Measurements from ENCODE around the gene CABLES1. TPM values are rescaled to one million over a fixed set of nuclear protein-coding genes. Genes with fewer than 3 reads are reported as not detected.

Gene CABLES1
- total RNA-seq, 1 donor from 2014 or later = 39.3 TPM

DNA sequence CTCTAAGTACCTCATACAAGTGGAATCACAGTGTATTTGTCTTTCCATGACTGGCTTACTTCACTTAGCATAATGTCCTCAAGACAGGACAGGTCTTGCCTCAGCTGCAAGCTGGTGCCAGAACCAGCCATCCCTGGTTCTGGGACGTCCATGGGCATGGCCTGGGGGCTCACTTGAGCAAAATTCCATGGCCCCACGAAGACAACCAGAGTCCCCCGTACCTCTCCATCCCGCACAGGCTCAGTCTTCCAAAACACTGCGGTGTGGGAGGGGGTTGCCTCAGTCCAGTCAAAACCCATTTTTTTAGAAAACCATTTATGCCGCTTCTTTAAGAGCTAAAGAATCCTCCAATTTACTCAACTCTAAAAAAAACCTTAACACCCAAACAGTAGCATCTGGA, 21.7 kb upstream of the CABLES1 start:
- DNase-seq (ENCODE audit: extremely low spot score in 2 of 2) = no peak
- intact Hi-C loops (cut with DNase I) = no loop called here
- Histone ChIP-seq H3K36me3 (no peaks in the 10 kb centered on the region), H3K4me1 (peaks cover 18% of the 10 kb centered on the region), H3K9me3 (no peaks in the 10 kb centered on the region), H3K4me3 (no peak overlapping the region), H3K27me3 (no peaks in the 10 kb centered on the region), H3K27ac (no peak overlapping the region)
- TF ChIP-seq POLR2AphosphoS5 (IDR thresholded peaks at IDR 0.05; ENCODE audit: insufficient read depth in 1 of 2, low read depth in 1 of 2) (no peak), POLR2A (IDR thresholded peaks at IDR 0.05) (no peak)
- TF ChIP-seq, protein P1, sequence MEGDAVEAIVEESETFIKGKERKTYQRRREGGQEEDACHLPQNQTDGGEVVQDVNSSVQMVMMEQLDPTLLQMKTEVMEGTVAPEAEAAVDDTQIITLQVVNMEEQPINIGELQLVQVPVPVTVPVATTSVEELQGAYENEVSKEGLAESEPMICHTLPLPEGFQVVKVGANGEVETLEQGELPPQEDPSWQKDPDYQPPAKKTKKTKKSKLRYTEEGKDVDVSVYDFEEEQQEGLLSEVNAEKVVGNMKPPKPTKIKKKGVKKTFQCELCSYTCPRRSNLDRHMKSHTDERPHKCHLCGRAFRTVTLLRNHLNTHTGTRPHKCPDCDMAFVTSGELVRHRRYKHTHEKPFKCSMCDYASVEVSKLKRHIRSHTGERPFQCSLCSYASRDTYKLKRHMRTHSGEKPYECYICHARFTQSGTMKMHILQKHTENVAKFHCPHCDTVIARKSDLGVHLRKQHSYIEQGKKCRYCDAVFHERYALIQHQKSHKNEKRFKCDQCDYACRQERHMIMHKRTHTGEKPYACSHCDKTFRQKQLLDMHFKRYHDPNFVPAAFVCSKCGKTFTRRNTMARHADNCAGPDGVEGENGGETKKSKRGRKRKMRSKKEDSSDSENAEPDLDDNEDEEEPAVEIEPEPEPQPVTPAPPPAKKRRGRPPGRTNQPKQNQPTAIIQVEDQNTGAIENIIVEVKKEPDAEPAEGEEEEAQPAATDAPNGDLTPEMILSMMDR (IDR thresholded peaks at IDR 0.05) = no peak

DNA sequence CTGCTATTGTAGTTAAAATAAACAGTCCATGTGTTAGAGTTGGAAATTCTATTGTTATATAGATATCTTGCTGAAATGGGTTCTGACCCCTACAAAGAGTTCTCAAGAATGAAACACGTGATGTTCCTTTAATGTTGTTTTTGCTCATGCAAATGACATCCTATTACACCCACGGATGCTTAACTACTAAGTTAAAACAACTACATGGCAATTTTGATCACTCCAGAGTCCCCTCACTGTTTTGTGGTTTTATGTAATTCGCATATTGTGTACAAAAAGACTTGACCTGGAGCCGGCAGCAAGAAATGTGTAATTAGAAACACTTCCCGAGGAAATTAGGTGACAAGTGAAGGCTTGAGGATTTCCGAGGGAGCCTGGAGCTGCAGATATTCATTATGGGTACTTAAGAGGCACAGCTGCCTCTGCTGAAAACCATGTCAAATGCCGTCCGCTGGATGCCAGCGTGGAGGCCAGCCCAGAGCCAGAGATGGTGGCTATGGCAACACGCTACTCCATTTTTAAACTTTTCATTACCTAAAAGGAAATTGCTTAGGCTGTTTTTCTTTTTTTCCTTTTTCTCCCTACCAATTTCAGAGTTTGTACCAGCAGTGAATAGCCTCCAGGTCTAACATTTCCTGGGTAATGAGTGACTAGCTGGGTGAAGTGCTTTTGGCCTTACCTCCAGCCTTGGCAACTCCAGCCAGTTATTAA, 21.0 kb upstream of the CABLES1 start:
- intact Hi-C loops (cut with DNase I) = no loop called here
- DNase-seq (ENCODE audit: extremely low spot score in 2 of 2) = no peak
- Histone ChIP-seq H3K36me3 (no peaks in the 10 kb centered on the region), H3K27me3 (no peaks in the 10 kb centered on the region), H3K27ac (no peak overlapping the region), H3K9me3 (no peaks in the 10 kb centered on the region), H3K4me1 (peaks cover 18% of the 10 kb centered on the region), H3K4me3 (no peak overlapping the region)
- TF ChIP-seq POLR2AphosphoS5 (IDR thresholded peaks at IDR 0.05; ENCODE audit: insufficient read depth in 1 of 2, low read depth in 1 of 2) (no peak), POLR2A (IDR thresholded peaks at IDR 0.05) (no peak)
- TF ChIP-seq, protein P1 (IDR thresholded peaks at IDR 0.05) = no peak

DNA sequence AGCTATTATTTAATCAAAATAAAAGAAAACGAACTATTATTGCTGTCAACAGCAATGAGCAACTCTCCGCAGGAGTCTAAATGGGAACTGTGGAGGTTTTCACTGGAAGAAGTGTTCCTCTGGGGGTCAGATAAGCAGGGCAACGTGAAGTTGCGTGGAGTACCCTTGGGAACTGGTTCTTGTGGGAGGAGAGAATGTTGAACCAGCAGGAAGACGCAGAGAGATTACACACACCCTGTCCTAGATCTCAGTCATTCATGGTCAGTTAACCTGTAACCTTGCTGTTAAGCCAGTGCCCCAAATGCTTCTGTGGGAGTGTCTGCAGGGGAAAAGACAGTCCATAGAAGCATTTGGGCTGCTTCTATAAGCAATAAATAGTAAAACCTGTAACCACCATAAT, 20.4 kb upstream of the CABLES1 start:
- TF ChIP-seq POLR2A (IDR thresholded peaks at IDR 0.05) (no peak), POLR2AphosphoS5 (IDR thresholded peaks at IDR 0.05; ENCODE audit: insufficient read depth in 1 of 2, low read depth in 1 of 2) (no peak)
- TF ChIP-seq, protein P1 (IDR thresholded peaks at IDR 0.05) = no peak

GRCh38 chr18:23115683-23116096, 19.6 kb upstream of the CABLES1 start:
- Histone ChIP-seq H3K36me3 (no peaks in the 10 kb centered on the region), H3K4me3 (no peak overlapping the region), H3K9me3 (no peaks in the 10 kb centered on the region), H3K27me3 (no peaks in the 10 kb centered on the region), H3K27ac (no peak overlapping the region), H3K4me1 (peaks cover 18% of the 10 kb centered on the region)
- TF ChIP-seq POLR2AphosphoS5 (IDR thresholded peaks at IDR 0.05; ENCODE audit: insufficient read depth in 1 of 2, low read depth in 1 of 2) (peak in 1 of 2 donors; percentile 53), POLR2A (IDR thresholded peaks at IDR 0.05) (no peak)
- intact Hi-C loops (cut with DNase I) = no loop called here
- no peak for DNase-seq (ENCODE audit: extremely low spot score in 2 of 2)

More for the DNA sequence above, 20.4 kb upstream of the CABLES1 start:
- DNase-seq (ENCODE audit: extremely low spot score in 2 of 2) = no peak
- Histone ChIP-seq H3K4me1 (peaks cover 18% of the 10 kb centered on the region), H3K4me3 (no peak overlapping the region), H3K36me3 (no peaks in the 10 kb centered on the region), H3K27ac (no peak overlapping the region), H3K9me3 (no peaks in the 10 kb centered on the region), H3K27me3 (no peaks in the 10 kb centered on the region)
- intact Hi-C loops (cut with DNase I) = no loop called here

GRCh38 chr18:23121133-23121532, 14.2 kb upstream of the CABLES1 start:
- intact Hi-C loops (cut with DNase I) = no loop called here

More at GRCh38 chr18:23121133-23121532, 14.2 kb upstream of the CABLES1 start:
- Histone ChIP-seq H3K27ac (no peak overlapping the region), H3K4me1 (peaks cover 16% of the 10 kb centered on the region), H3K4me3 (no peak overlapping the region), H3K27me3 (no peaks in the 10 kb centered on the region), H3K9me3 (no peaks in the 10 kb centered on the region), H3K36me3 (no peaks in the 10 kb centered on the region)
- TF ChIP-seq POLR2AphosphoS5 (IDR thresholded peaks at IDR 0.05; ENCODE audit: insufficient read depth in 1 of 2, low read depth in 1 of 2) (no peak), POLR2A (IDR thresholded peaks at IDR 0.05) (no peak)
- TF ChIP-seq, protein P1 (IDR thresholded peaks at IDR 0.05) = no peak
- no peak for DNase-seq (ENCODE audit: extremely low spot score in 2 of 2)

Measured in vagina (tissue), 2 donors.